GM18867 (cell line): ENCODE results near the gene RASGRP3.

ENCODE experiments used
- ATAC-seq: cut with Tn5 transposase; IDR thresholded peaks from one replicate; pipeline ENCODE4 v1.9.1; 2021; ENCODE audit warnings: mild to moderate bottlenecking, moderate library complexity; ENCODE audit not compliant: unreplicated experiment

The RASGRP3 gene

GRCh38 chr2:33491441-33492084, 15.1 kb downstream of the RASGRP3 start:
- ATAC-seq: no peak

GRCh38 chr2:33492399-33493134, 16.1 kb downstream of the RASGRP3 start:
- no peak for ATAC-seq

GRCh38 chr2:33494155-33494779, 17.8 kb downstream of the RASGRP3 start:
- peak; percentile 58 for ATAC-seq

GRCh38 chr2:33494877-33495641, 18.6 kb downstream of the RASGRP3 start:
- peak; percentile 1 for ATAC-seq

- ATAC-seq: no peak
Measured at GRCh38 chr2:33495683-33496082, 19.2 kb downstream of the RASGRP3 start.

GRCh38 chr2:33496150-33496549, 19.7 kb downstream of the RASGRP3 start:
- no peak for ATAC-seq

GRCh38 chr2:33496726-33497125, 20.3 kb downstream of the RASGRP3 start:
- ATAC-seq: no peak

- ATAC-seq: peak; percentile 47
Measured at GRCh38 chr2:33497221-33497650, 20.8 kb downstream of the RASGRP3 start.

GRCh38 chr2:33498291-33498956, 22.0 kb downstream of the RASGRP3 start:
- peak; percentile 31 for ATAC-seq

- ATAC-seq: no peak
Measured at GRCh38 chr2:33500177-33500576, 23.7 kb downstream of the RASGRP3 start.

GRCh38 chr2:33502025-33502424, 25.6 kb downstream of the RASGRP3 start:
- ATAC-seq: peak; percentile 20

GRCh38 chr2:33503002-33503401, 26.6 kb downstream of the RASGRP3 start:
- no peak for ATAC-seq

- ATAC-seq: no peak
Measured at GRCh38 chr2:33505966-33506365, 29.5 kb downstream of the RASGRP3 start.

GRCh38 chr2:33509908-33510585, 33.6 kb downstream of the RASGRP3 start:
- ATAC-seq: no peak

- ATAC-seq: no peak
Measured at GRCh38 chr2:33510586-33510968, 34.1 kb downstream of the RASGRP3 start.

- ATAC-seq: no peak
Measured at GRCh38 chr2:33511141-33511540, 34.7 kb downstream of the RASGRP3 start.

GRCh38 chr2:33512112-33512511, 35.7 kb downstream of the RASGRP3 start:
- no peak for ATAC-seq

- no peak for ATAC-seq
Measured at GRCh38 chr2:33513480-33513879, 37.0 kb downstream of the RASGRP3 start.

- no peak for ATAC-seq
Measured at GRCh38 chr2:33516456-33516995, 40.1 kb downstream of the RASGRP3 start.

- ATAC-seq: no peak
Measured at GRCh38 chr2:33518200-33518599, 41.8 kb downstream of the RASGRP3 start.
